H1 (cell line): ENCODE measurements around the gene RBM20. TPM values are rescaled to one million over a fixed set of nuclear protein-coding genes. Genes with fewer than 3 reads are reported as not detected.

Experiments
- CTCF ChIA-PET: fragments of 300-600 bp; sonication (Branson Sonifier 250); formaldehyde crosslinking; loops from one replicate; lab custom pipeline; 2021; ENCODE audit not compliant: partially characterized antibody; lab: Charles Lee
- POLR2A ChIA-PET: fragments of 300-600 bp; sonication (Branson Sonifier 250); formaldehyde crosslinking; loops from one replicate; lab custom pipeline; 2021; ENCODE audit warnings: inconsistent platforms; ENCODE audit not compliant: partially characterized antibody; lab: Charles Lee
- DNase-seq, 2 experiments: peaks; one replicate each; pipeline versions ENCODE4 v3.0.0 to v3.0.0-alpha.2; 2010 to 2022; ENCODE audit warnings: low spot score in 2 of 2, low read depth in 1 of 2, mixed read lengths in 1 of 2
- FAIRE-seq: peaks from 2 replicates; lab custom pipeline; 2011; peaks lifted over from hg19 to GRCh38; lab: Jason Lieb, UNC
- H2AFZ ChIP-seq: 2 replicates; pipeline ENCODE4 v1.8.1; 2012; ENCODE audit warnings: low read length, inconsistent platforms
- H2AK5ac ChIP-seq: 2 replicates; pipeline ENCODE4 v1.6.1; 2013; ENCODE audit warnings: low read depth, low read length
- H2BK120ac ChIP-seq: replicated peaks from 2 replicates; pipeline ENCODE3; 2013; ENCODE audit warnings: low read depth, low read length, inconsistent platforms
- H2BK12ac ChIP-seq: 2 replicates; pipeline ENCODE4 v1.6.1; 2013; ENCODE audit warnings: low read depth, low read length
- H2BK15ac ChIP-seq: 2 replicates; pipeline ENCODE4 v1.6.1; 2013; ENCODE audit warnings: low read length
- H2BK20ac ChIP-seq: 2 replicates; pipeline ENCODE4 v1.6.1; 2013; ENCODE audit warnings: low read length
- H2BK5ac ChIP-seq: 2 replicates; pipeline ENCODE4 v1.6.1; 2013; ENCODE audit warnings: low read depth, low read length
- H3K14ac ChIP-seq: 2 replicates; pipeline ENCODE4 v1.6.1; 2013; ENCODE audit warnings: inconsistent platforms; ENCODE audit not compliant: insufficient read length
- H3K18ac ChIP-seq: 2 replicates; pipeline ENCODE4 v1.6.1; 2013; ENCODE audit warnings: low read length; ENCODE audit errors: extremely low read depth
- H3K23ac ChIP-seq: 2 replicates; pipeline ENCODE4 v1.6.1; 2013; ENCODE audit warnings: inconsistent platforms; ENCODE audit not compliant: insufficient read length
- H3K23me2 ChIP-seq: 2 replicates; pipeline ENCODE4 v1.6.1; 2013; ENCODE audit warnings: low read depth, low read length
- H3K27ac ChIP-seq: 2 replicates; pipeline ENCODE4 v1.6.1; 2011; ENCODE audit warnings: low read depth, low read length, inconsistent platforms
- H3K27me3 ChIP-seq, 4 experiments: replicated peaks in 1 of 4; 1 replicate in 1 of 4; 2 replicates in 3 of 4; pipeline versions ENCODE4 v1.6.1 to v1.8.1; 2011 to 2013; ENCODE audit warnings: low read length in 3 of 4, mild to moderate bottlenecking in 3 of 4, inconsistent platforms in 2 of 4, mixed read lengths in 2 of 4, moderate library complexity in 1 of 4; ENCODE audit not compliant: control insufficient read depth in 3 of 4, insufficient read depth in 3 of 4; ENCODE audit errors: extremely low read depth in 1 of 4
- H3K36me3 ChIP-seq, 4 experiments: 2 replicates each; pipeline versions ENCODE4 v1.6.1 to v1.8.1; 2011 to 2013; ENCODE audit warnings: mild to moderate bottlenecking in 4 of 4, low read length in 3 of 4, moderate library complexity in 2 of 4, control low read depth in 1 of 4, inconsistent platforms in 1 of 4; ENCODE audit not compliant: insufficient read depth in 4 of 4, control insufficient read depth in 2 of 4
- H3K4ac ChIP-seq: replicated peaks from 2 replicates; pipeline ENCODE3; 2013; ENCODE audit warnings: low read length, low read depth, mixed read lengths, inconsistent platforms; ENCODE audit not compliant: insufficient read length
- H3K4me1 ChIP-seq, 4 experiments: replicated peaks in 1 of 4; 1 replicate in 1 of 4; 2 replicates in 3 of 4; pipeline versions ENCODE4 v1.6.1 to v1.8.1; 2011 to 2013; ENCODE audit warnings: low read length in 3 of 4, inconsistent platforms in 2 of 4, mixed read lengths in 1 of 4; ENCODE audit not compliant: insufficient read depth in 4 of 4, control insufficient read depth in 3 of 4
- H3K4me2 ChIP-seq, 2 experiments: 2 replicates each; pipeline versions ENCODE4 v1.6.1 to v1.8.1; 2011 to 2013; ENCODE audit warnings: low read depth in 2 of 2, low read length in 2 of 2, control low read depth in 1 of 2, inconsistent platforms in 1 of 2, mild to moderate bottlenecking in 1 of 2; ENCODE audit not compliant: insufficient read depth in 1 of 2
- H3K4me3 ChIP-seq, 4 experiments: fragments of 200-600, 300-600 bp in 1 of 4; sonication (generic), shearing (Covaris generic), sonication (Bioruptor Twin) in 1 of 4; 2 replicates each; pipeline versions ENCODE4 v1.5.1 to v1.8.1; 2011 to 2016; ENCODE audit warnings: low read length in 4 of 4, low read depth in 3 of 4, control low read depth in 2 of 4, inconsistent platforms in 2 of 4, mild to moderate bottlenecking in 2 of 4, mixed read lengths in 1 of 4, moderate library complexity in 1 of 4; ENCODE audit not compliant: insufficient read depth in 2 of 4; ENCODE audit errors: extremely low read depth in 1 of 4
- H3K56ac ChIP-seq: replicated peaks from 2 replicates; pipeline ENCODE3; 2013; ENCODE audit warnings: low read depth, mild to moderate bottlenecking, mixed read lengths, low read length, inconsistent platforms; ENCODE audit not compliant: insufficient read length
- H3K79me1 ChIP-seq: 2 replicates; pipeline ENCODE4 v1.6.1; 2013; ENCODE audit warnings: low read depth, low read length, control low read depth
- H3K79me2 ChIP-seq, 2 experiments: 2 replicates each; pipeline versions ENCODE4 v1.6.1 to v1.8.1; 2012 to 2013; ENCODE audit warnings: low read length in 2 of 2, mild to moderate bottlenecking in 2 of 2, inconsistent platforms in 1 of 2; ENCODE audit not compliant: insufficient read depth in 2 of 2, control insufficient read depth in 1 of 2
- H3K9ac ChIP-seq, 4 experiments: replicated peaks in 1 of 4; 1 replicate in 1 of 4; 2 replicates in 3 of 4; pipeline versions ENCODE4 v1.6.1 to v1.8.1; 2011 to 2013; ENCODE audit warnings: low read depth in 3 of 4, low read length in 3 of 4, control low read depth in 2 of 4, mild to moderate bottlenecking in 2 of 4, moderate library complexity in 2 of 4, inconsistent platforms in 1 of 4; ENCODE audit errors: extremely low read depth in 1 of 4
- H3K9me3 ChIP-seq, 2 experiments: 2 replicates each; pipeline versions ENCODE4 v1.6.1 to v1.8.1; 2012 to 2013; ENCODE audit warnings: mild to moderate bottlenecking in 2 of 2, moderate library complexity in 2 of 2, control low read depth in 1 of 2, inconsistent platforms in 1 of 2, low read depth in 1 of 2, low read length in 1 of 2, mixed read lengths in 1 of 2; ENCODE audit not compliant: insufficient read depth in 2 of 2
- H4K20me1 ChIP-seq, 2 experiments: replicated peaks in 1 of 2; 2 replicates each; pipeline versions ENCODE3 to v1.8.1; 2011 to 2013; ENCODE audit warnings: inconsistent platforms in 2 of 2, low read length in 2 of 2, mild to moderate bottlenecking in 1 of 2; ENCODE audit not compliant: insufficient read depth in 2 of 2, control insufficient read depth in 1 of 2
- H4K5ac ChIP-seq: 2 replicates; pipeline ENCODE4 v1.6.1; 2013; ENCODE audit warnings: low read length, low read depth, mixed read lengths, inconsistent platforms; ENCODE audit not compliant: insufficient read length
- H4K8ac ChIP-seq: 2 replicates; pipeline ENCODE4 v1.8.0; 2013; ENCODE audit warnings: mild to moderate bottlenecking, moderate library complexity, low read length, inconsistent platforms; ENCODE audit not compliant: insufficient read depth; ENCODE audit errors: extremely low read depth
- H4K91ac ChIP-seq: replicated peaks from 2 replicates; pipeline ENCODE3; 2013; ENCODE audit warnings: low read length, mixed read lengths, inconsistent platforms; ENCODE audit not compliant: insufficient read length
- KDM4A ChIP-seq: IDR thresholded peaks from one replicate; pipeline ENCODE4 v1.7.1; 2012; ENCODE audit warnings: low read depth, mild to moderate bottlenecking, moderate library complexity, low read length, inconsistent platforms; ENCODE audit not compliant: severe bottlenecking
- MAFK ChIP-seq: IDR thresholded peaks from 2 replicates; pipeline ENCODE4 v1.6.1; 2012; ENCODE audit warnings: low read depth, mild to moderate bottlenecking, improper control_type of control experiment, low read length
- SIN3A ChIP-seq, 2 experiments: IDR thresholded peaks in 1 of 2; conservative IDR thresholded peaks in 1 of 2; 2 replicates each; pipeline ENCODE4 v1.6.1; 2011 to 2012; ENCODE audit warnings: low read length in 2 of 2, improper control_type of control experiment in 1 of 2, low read depth in 1 of 2, mild to moderate bottlenecking in 1 of 2
- WGBS, 2 experiments: shearing (Covaris generic) in 1 of 2; methylation state at CpG; one replicate each; pipeline versions ENCODE4 v1.1.6 to v1.1.7; 2013 to 2015; ENCODE audit warnings: low lambda C conversion rate in 2 of 2, mixed read lengths in 2 of 2, inconsistent platforms in 1 of 2, low coverage in 1 of 2, missing lambda C conversion rate in 1 of 2; ENCODE audit not compliant: insufficient replicate concordance in 2 of 2, insufficient coverage in 1 of 2, insufficient read length in 1 of 2; ENCODE audit errors: extremely low coverage in 1 of 2, missing lambda C conversion rate in 1 of 2; 5-methylcytosine and 5-hydroxymethylcytosine counted together
- polyA plus RNA-seq, 7 experiments: library from polyadenylated mRNA; depleted of rRNA in 3 of 7; stranded (reverse) in 5 of 7; unstranded in 2 of 7; fragments of >200 nt in 5 of 7; fragments of 200-250 nt in 2 of 7; gene quantifications; 1 replicate in 5 of 7; 2 replicates in 1 of 7; 4 replicates in 1 of 7; pipeline versions ENCODE4 v1.2.1 to v1.2.3, GENCODE V29; 2011 to 2013; ENCODE audit warnings: missing spikeins in 2 of 7, mixed read lengths in 2 of 7
- total RNA-seq: library from RNA; stranded (reverse); fragmentation: NEBNext Ultra II Directional; extraction: Animal tissue kit (Norgen Biotek cat#: 25700); gene quantifications from 2 replicates; pipeline ENCODE4 v1.2.1, GENCODE V29; 2021

Gene RBM20
- total and polyA plus RNA-seq, 2 of the 8 experiments (the other 6 are each of a cell fraction or from before 2014, with no cell fraction given), result 0.05 to 0.63 TPM

GRCh38 chr10:110642204-110643034 is 1.7 kb upstream of the RBM20 start:
- no peak overlapping the region for H2BK12ac ChIP-seq
- H4K20me1 ChIP-seq, result no peaks in the 10 kb centered on the region
- H3K56ac ChIP-seq, result no peak overlapping the region
- peak overlapping the region; percentile 35 to 70 (median 48); a peak in 7 of 8 replicates for H3K4me3 ChIP-seq
- no peak overlapping the region for H4K91ac ChIP-seq
- peak overlapping the region; percentile 99 for H3K4me2 ChIP-seq
- no peak overlapping the region for H3K27ac ChIP-seq
- H2BK20ac ChIP-seq, result 0 out of 2 replicates have a peak overlapping the region, but pooled peaks have one; percentile 32
- H4K8ac ChIP-seq, result no peak overlapping the region
- no peak overlapping the region for H3K9ac ChIP-seq
- no peak overlapping the region for H2BK15ac ChIP-seq
- no peak overlapping the region for H2BK5ac ChIP-seq
- H3K79me1 ChIP-seq, result no peaks in the 10 kb centered on the region
- no peak overlapping the region for H4K5ac ChIP-seq
- H3K23ac ChIP-seq, result no peak overlapping the region
- no peaks in the 10 kb centered on the region for H3K9me3 ChIP-seq
- no peak overlapping the region for H2BK120ac ChIP-seq
- 30% methylated on average over 14 of the region's 14 CpGs; no CpG with 5 or more reads in 1 of the 2 experiments for WGBS, 2 experiments
- H3K4me1 ChIP-seq, result peaks cover 5 to 21% (median 8%) of the 10 kb centered on the region in 4 experiments; a peak in 6 of 7 replicates
- ChIA-PET POLR2A (interaction anchor here (0.8 kb wide), 1 partner anchor 10 kb away, joined by 3 read pairs; no protein-coding TSS in a partner anchor), CTCF (interaction anchor here (0.6 to 6.3 kb wide), 6 partner anchors 20 to 294 kb away, joined by 3 to 51 read pairs (median 4); no protein-coding TSS in a partner anchor)
- peaks cover 10% of the 10 kb centered on the region for H3K23me2 ChIP-seq
- no peaks in the 10 kb centered on the region; a peak in 1 of 8 replicates for H3K36me3 ChIP-seq
- H3K18ac ChIP-seq, result no peak overlapping the region
- H3K27me3 ChIP-seq, result peaks cover 30 to 47% (median 40%) of the 10 kb centered on the region in 4 experiments
- no peak overlapping the region for H3K14ac ChIP-seq
- H2AK5ac ChIP-seq, result no peak overlapping the region
- no peak for TF ChIP-seq KDM4A
- no peak for TF ChIP-seq MAFK
- 0 out of 4 replicates have a peak, but pooled peaks of 1 of the 2 experiments have one; percentile 4 for TF ChIP-seq SIN3A (conservative IDR thresholded peaks at IDR 0.05 in 1 of 2, IDR thresholded peaks at IDR 0.05 in 1 of 2; ENCODE audit: low read depth in 1 of 2, low read length in 2 of 2)
- no peak for FAIRE-seq
- peak overlapping the region; percentile 76; the same call in 1 of the 2 replicates for H2AFZ ChIP-seq
- no peaks in the 10 kb centered on the region for H3K79me2 ChIP-seq
- DNase-seq, result no peak
- no peak overlapping the region for H3K4ac ChIP-seq
